ENCODE measurements around the gene HOXA6. TPM values are rescaled to one million over a fixed set of nuclear protein-coding genes. Genes with fewer than 3 reads are reported as not detected.

The HOXA6 gene
- total and polyA plus RNA-seq, 9 of the 15 experiments (the other 6 are each of a cell fraction or from before 2014, with no cell fraction given): not detected

- H3K4me2 ChIP-seq (ENCODE audit: insufficient read depth, low read length): no peak overlapping the region
- no peak for TF ChIP-seq HNRNPL (IDR thresholded peaks at IDR 0.05; ENCODE audit: low read depth, low read length)
- TF ChIP-seq THRB (CRISPR knock-in tag; conservative IDR thresholded peaks at IDR 0.05): no peak
- TF ChIP-seq SIX5 (IDR thresholded peaks at IDR 0.05; ENCODE audit: borderline replicate concordance in 1 of 2, insufficient read depth in 1 of 2, low read depth in 1 of 2, low read length in 2 of 2): no peak
- no peak for TF ChIP-seq HNRNPH1 (optimal IDR thresholded peaks at IDR 0.05; ENCODE audit: low read depth, low read length)
- no peak for TF ChIP-seq SMAD1 (IDR thresholded peaks at IDR 0.05; ENCODE audit: low read depth, low read length, partially characterized antibody)
- no peak for TF ChIP-seq ZNF316 (IDR thresholded peaks at IDR 0.05)
- TF ChIP-seq MCM3 (IDR thresholded peaks at IDR 0.05): no peak
- TF ChIP-seq RFX7 (CRISPR knock-in tag; IDR thresholded peaks at IDR 0.05): no peak
- no peak for TF ChIP-seq ZNF354B (CRISPR knock-in tag; IDR thresholded peaks at IDR 0.05)
- no peak for TF ChIP-seq PCBP1 (IDR thresholded peaks at IDR 0.05; ENCODE audit: low read depth, low read length, poor library complexity, severe bottlenecking)
- no peak for TF ChIP-seq CCAR2 (IDR thresholded peaks at IDR 0.05; ENCODE audit: low read depth, low read length)
- peaks cover 34 to 62% of the 10 kb centered on the region in 2 experiments for H3K27me3 ChIP-seq (ENCODE audit: control insufficient read depth in 2 of 2, insufficient read depth in 2 of 2, low read length in 2 of 2)
- H2AFZ ChIP-seq (ENCODE audit: low read depth, low read length): no peak overlapping the region
- H3K79me2 ChIP-seq (ENCODE audit: control insufficient read depth, insufficient read depth, low read length): no peaks in the 10 kb centered on the region
- no peak overlapping the region for H3K9ac ChIP-seq (ENCODE audit: insufficient read depth in 1 of 2, low read depth in 2 of 2, low read length in 2 of 2)
- no peaks in the 10 kb centered on the region for H3K36me3 ChIP-seq (ENCODE audit: control insufficient read depth, insufficient read depth, low read length)
- H3K9me3 ChIP-seq (replicated peaks; ENCODE audit: control insufficient read depth, insufficient read depth, low read depth, low read length): no peaks in the 10 kb centered on the region
- 5% methylated on average over 15 of the region's 15 CpGs for WGBS (ENCODE audit: insufficient coverage, low coverage, missing lambda C conversion rate)
- H3K27ac ChIP-seq (ENCODE audit: extremely low read depth, low read depth, low read length): no peak overlapping the region
- CTCF ChIA-PET (ENCODE audit: low intra/inter-chr PET ratio): no interaction called here
- H3K4me3 ChIP-seq: no peak overlapping the region
- H4K20me1 ChIP-seq (replicated peaks; ENCODE audit: control insufficient read depth, insufficient read depth, low read length): no peaks in the 10 kb centered on the region
- no peaks in the 10 kb centered on the region for H3K9me1 ChIP-seq (ENCODE audit: control insufficient read depth, insufficient read depth, low read length)
- DNase-seq (ENCODE audit: extremely low read depth in 1 of 4, low spot score in 3 of 4) (no peak), ATAC-seq (no peak), FAIRE-seq (no peak)
- in situ Hi-C loops (cut with MboI): no loop called here
- POLR2A ChIA-PET: no interaction called here
- intact Hi-C loops (cut with micrococcal nuclease): no loop called here
- no TSS peak for BruUV-seq (replicated peaks)
- H3K4me1 ChIP-seq (replicated peaks in 1 of 2; ENCODE audit: control insufficient read depth in 2 of 2, insufficient read depth in 2 of 2, low read length in 2 of 2): peaks cover 0 to 18% of the 10 kb centered on the region in 2 experiments; a peak in 2 of 5 replicates
These were observed 43.7 kb upstream of the HOXA6 start for GRCh38 chr7:27191161-27191731.
